SK-N-SH (cell line): ENCODE data around the gene TMPRSS9.

Source experiments
- CTCF ChIP-seq: fragments of 200-600 bp; sonication (generic); IDR thresholded peaks from 2 replicates; pipeline ENCODE4 v1.6.1; 2017; ENCODE audit warnings: antibody characterized with exemption, mild to moderate bottlenecking, moderate library complexity
- EZH2phosphoT487 ChIP-seq: fragments of 200-600 bp; sonication (generic); IDR thresholded peaks from 2 replicates; pipeline ENCODE4 v1.6.1; 2017; ENCODE audit warnings: low read depth, mixed run types, mild to moderate bottlenecking, antibody characterized with exemption, moderate library complexity, borderline replicate concordance
- GABPA ChIP-seq: IDR thresholded peaks from 2 replicates; pipeline ENCODE4 v1.4.0; 2012; ENCODE audit warnings: low read depth, mild to moderate bottlenecking
- JUND ChIP-seq: IDR thresholded peaks from 2 replicates; pipeline ENCODE4 v1.4.0; 2012
- MEF2A ChIP-seq: IDR thresholded peaks from 2 replicates; pipeline ENCODE4 v1.4.0; 2012; ENCODE audit warnings: low read depth, borderline replicate concordance
- RAD21 ChIP-seq: IDR thresholded peaks from 2 replicates; pipeline ENCODE4 v1.6.1; 2012; ENCODE audit warnings: mild to moderate bottlenecking, low read length
- REST ChIP-seq: IDR thresholded peaks from 2 replicates; pipeline ENCODE4 v1.6.1; 2012; ENCODE audit warnings: mild to moderate bottlenecking, low read depth, low read length, moderate library complexity
- SIN3A ChIP-seq: IDR thresholded peaks from 2 replicates; pipeline ENCODE4 v1.6.1; 2012; ENCODE audit warnings: low read depth, mild to moderate bottlenecking, low read length, moderate library complexity, borderline replicate concordance
- TAF1 ChIP-seq: IDR thresholded peaks from 2 replicates; pipeline ENCODE4 v1.6.1; 2012; ENCODE audit warnings: low read depth, mild to moderate bottlenecking, low read length, moderate library complexity, borderline replicate concordance
- TCF12 ChIP-seq: IDR thresholded peaks from 2 replicates; pipeline ENCODE4 v1.4.0; 2012
- USF1 ChIP-seq: IDR thresholded peaks from 2 replicates; pipeline ENCODE4 v1.4.0; 2012; ENCODE audit warnings: low read depth, borderline replicate concordance

- TF ChIP-seq TAF1: no peak
- no peak for TF ChIP-seq JUND
- TF ChIP-seq RAD21: no peak
- no peak for TF ChIP-seq CTCF
- TF ChIP-seq REST: no peak
- no peak for TF ChIP-seq GABPA
- TF ChIP-seq TCF12: no peak
- TF ChIP-seq EZH2phosphoT487: no peak
- no peak for TF ChIP-seq MEF2A
- no peak for TF ChIP-seq USF1
- TF ChIP-seq SIN3A: no peak
Observed at GRCh38 chr19:2325281-2326046, 34.6 kb upstream of the TMPRSS9 start.
